ENCODE results near the gene FJX1.

Gene FJX1

DNA sequence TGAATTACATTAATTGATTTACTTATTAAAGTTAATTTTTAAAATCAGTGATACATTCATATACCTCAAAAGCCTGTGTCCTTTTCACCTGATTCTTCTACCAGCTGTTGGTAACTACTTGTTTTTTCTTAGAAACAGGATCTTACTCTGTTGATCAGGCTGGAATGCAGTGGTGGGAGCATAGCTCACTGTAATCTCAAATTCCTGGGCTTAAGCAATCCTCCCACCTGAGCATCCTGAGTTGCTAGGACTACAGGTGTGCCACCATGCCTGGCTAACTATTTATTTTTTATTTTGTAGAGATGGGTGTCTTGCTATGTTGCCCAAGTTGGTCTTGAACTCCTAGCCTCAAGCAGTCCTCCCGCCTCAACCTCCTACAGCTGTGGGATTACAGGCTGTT is 49.0 kb downstream of the FJX1 start:
- Histone ChIP-seq H3K36me3 (ENCODE audit: control insufficient read depth in 2 of 2, insufficient read depth in 1 of 2, low read length in 2 of 2) (peaks cover 0 to 7% of the 10 kb centered on the region in 2 experiments; a peak in 1 of 3 replicates), H3K27ac (ENCODE audit: extremely low read depth, low read depth, low read length) (no peak overlapping the region), H3K4me3 (ENCODE audit: low read depth, low read length) (no peak overlapping the region), H3K9me3 (ENCODE audit: control insufficient read depth, insufficient read depth, low read depth, low read length) (no peaks in the 10 kb centered on the region), H3K4me1 (ENCODE audit: control insufficient read depth, insufficient read depth, low read length) (no peaks in the 10 kb centered on the region)
- ChIA-PET POLR2A (no interaction called here), CTCF (interaction anchor here (1.3 kb wide), 1 partner anchor 389 kb away, joined by 5 read pairs; no protein-coding TSS in a partner anchor)
- TF ChIP-seq ZNF174 (tag by site-specific recombination; IDR thresholded peaks at IDR 0.05): no peak
- TF ChIP-seq ZNF707 (tag by site-specific recombination; IDR thresholded peaks at IDR 0.05): no peak
- no peak for TF ChIP-seq ZNF521 (tag by site-specific recombination; IDR thresholded peaks at IDR 0.05)
- no peak for TF ChIP-seq ZNF239 (tag by site-specific recombination; IDR thresholded peaks at IDR 0.05)
- TF ChIP-seq ZNF266 (tag by site-specific recombination; IDR thresholded peaks at IDR 0.05; ENCODE audit: low read depth): no peak
- no peak for TF ChIP-seq ZIC2 (tag by site-specific recombination; IDR thresholded peaks at IDR 0.05)
- TF ChIP-seq, protein P1, sequence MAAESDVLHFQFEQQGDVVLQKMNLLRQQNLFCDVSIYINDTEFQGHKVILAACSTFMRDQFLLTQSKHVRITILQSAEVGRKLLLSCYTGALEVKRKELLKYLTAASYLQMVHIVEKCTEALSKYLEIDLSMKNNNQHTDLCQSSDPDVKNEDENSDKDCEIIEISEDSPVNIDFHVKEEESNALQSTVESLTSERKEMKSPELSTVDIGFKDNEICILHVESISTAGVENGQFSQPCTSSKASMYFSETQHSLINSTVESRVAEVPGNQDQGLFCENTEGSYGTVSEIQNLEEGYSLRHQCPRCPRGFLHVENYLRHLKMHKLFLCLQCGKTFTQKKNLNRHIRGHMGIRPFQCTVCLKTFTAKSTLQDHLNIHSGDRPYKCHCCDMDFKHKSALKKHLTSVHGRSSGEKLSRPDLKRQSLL (tag by site-specific recombination; IDR thresholded peaks at IDR 0.05): no peak
- TF ChIP-seq, protein P2, sequence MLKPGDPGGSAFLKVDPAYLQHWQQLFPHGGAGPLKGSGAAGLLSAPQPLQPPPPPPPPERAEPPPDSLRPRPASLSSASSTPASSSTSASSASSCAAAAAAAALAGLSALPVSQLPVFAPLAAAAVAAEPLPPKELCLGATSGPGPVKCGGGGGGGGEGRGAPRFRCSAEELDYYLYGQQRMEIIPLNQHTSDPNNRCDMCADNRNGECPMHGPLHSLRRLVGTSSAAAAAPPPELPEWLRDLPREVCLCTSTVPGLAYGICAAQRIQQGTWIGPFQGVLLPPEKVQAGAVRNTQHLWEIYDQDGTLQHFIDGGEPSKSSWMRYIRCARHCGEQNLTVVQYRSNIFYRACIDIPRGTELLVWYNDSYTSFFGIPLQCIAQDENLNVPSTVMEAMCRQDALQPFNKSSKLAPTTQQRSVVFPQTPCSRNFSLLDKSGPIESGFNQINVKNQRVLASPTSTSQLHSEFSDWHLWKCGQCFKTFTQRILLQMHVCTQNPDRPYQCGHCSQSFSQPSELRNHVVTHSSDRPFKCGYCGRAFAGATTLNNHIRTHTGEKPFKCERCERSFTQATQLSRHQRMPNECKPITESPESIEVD (tag by site-specific recombination; IDR thresholded peaks at IDR 0.05): no peak
- TF ChIP-seq, protein P3, sequence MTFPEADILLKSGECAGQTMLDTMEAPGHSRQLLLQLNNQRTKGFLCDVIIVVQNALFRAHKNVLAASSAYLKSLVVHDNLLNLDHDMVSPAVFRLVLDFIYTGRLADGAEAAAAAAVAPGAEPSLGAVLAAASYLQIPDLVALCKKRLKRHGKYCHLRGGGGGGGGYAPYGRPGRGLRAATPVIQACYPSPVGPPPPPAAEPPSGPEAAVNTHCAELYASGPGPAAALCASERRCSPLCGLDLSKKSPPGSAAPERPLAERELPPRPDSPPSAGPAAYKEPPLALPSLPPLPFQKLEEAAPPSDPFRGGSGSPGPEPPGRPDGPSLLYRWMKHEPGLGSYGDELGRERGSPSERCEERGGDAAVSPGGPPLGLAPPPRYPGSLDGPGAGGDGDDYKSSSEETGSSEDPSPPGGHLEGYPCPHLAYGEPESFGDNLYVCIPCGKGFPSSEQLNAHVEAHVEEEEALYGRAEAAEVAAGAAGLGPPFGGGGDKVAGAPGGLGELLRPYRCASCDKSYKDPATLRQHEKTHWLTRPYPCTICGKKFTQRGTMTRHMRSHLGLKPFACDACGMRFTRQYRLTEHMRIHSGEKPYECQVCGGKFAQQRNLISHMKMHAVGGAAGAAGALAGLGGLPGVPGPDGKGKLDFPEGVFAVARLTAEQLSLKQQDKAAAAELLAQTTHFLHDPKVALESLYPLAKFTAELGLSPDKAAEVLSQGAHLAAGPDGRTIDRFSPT (tag by site-specific recombination; IDR thresholded peaks at IDR 0.05): no peak
- TF ChIP-seq, protein P4, sequence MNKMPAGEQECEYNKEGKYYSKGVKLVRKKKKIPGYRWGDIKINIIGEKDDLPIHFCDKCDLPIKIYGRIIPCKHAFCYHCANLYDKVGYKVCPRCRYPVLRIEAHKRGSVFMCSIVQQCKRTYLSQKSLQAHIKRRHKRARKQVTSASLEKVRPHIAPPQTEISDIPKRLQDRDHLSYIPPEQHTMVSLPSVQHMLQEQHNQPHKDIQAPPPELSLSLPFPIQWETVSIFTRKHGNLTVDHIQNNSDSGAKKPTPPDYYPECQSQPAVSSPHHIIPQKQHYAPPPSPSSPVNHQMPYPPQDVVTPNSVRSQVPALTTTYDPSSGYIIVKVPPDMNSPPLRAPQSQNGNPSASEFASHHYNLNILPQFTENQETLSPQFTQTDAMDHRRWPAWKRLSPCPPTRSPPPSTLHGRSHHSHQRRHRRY (tag by site-specific recombination; IDR thresholded peaks at IDR 0.05): no peak
- TF ChIP-seq, protein P5, sequence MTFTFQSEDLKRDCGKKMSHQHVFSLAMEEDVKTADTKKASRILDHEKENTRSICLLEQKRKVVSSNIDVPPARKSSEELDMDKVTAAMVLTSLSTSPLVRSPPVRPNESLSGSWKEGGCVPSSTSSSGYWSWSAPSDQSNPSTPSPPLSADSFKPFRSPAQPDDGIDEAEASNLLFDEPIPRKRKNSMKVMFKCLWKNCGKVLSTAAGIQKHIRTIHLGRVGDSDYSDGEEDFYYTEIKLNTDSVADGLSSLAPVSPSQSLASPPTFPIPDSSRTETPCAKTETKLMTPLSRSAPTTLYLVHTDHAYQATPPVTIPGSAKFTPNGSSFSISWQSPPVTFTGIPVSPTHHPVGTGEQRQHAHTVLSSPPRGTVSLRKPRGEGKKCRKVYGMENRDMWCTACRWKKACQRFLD (tag by site-specific recombination; IDR thresholded peaks at IDR 0.05): no peak
- no peak for TF ChIP-seq ZFP37 (tag by site-specific recombination; IDR thresholded peaks at IDR 0.05)
- no peak for TF ChIP-seq ZNF138 (tag by site-specific recombination; IDR thresholded peaks at IDR 0.05; ENCODE audit: borderline replicate concordance)
- TF ChIP-seq, protein P6, sequence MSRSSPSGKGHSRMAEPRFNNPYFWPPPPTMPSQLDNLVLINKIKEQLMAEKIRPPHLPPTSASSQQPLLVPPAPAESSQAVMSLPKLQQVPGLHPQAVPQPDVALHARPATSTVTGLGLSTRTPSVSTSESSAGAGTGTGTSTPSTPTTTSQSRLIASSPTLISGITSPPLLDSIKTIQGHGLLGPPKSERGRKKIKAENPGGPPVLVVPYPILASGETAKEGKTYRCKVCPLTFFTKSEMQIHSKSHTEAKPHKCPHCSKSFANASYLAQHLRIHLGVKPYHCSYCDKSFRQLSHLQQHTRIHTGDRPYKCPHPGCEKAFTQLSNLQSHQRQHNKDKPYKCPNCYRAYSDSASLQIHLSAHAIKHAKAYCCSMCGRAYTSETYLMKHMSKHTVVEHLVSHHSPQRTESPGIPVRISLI (tag by site-specific recombination; IDR thresholded peaks at IDR 0.05): no peak
- TF ChIP-seq GLIS1 (tag by site-specific recombination; IDR thresholded peaks at IDR 0.05): no peak
- TF ChIP-seq, protein P7, sequence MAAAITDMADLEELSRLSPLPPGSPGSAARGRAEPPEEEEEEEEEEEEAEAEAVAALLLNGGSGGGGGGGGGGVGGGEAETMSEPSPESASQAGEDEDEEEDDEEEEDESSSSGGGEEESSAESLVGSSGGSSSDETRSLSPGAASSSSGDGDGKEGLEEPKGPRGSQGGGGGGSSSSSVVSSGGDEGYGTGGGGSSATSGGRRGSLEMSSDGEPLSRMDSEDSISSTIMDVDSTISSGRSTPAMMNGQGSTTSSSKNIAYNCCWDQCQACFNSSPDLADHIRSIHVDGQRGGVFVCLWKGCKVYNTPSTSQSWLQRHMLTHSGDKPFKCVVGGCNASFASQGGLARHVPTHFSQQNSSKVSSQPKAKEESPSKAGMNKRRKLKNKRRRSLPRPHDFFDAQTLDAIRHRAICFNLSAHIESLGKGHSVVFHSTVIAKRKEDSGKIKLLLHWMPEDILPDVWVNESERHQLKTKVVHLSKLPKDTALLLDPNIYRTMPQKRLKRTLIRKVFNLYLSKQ (tag by site-specific recombination; IDR thresholded peaks at IDR 0.05; ENCODE audit: borderline replicate concordance): no peak

All from HEK293 (cell line).